ENCODE results near the gene FAM210B.

GRCh38 chr20:56378386-56378785 is 19.6 kb downstream of the FAM210B start:
- TF ChIP-seq POLR2A (IDR thresholded peaks at IDR 0.05) = no peak
- TF ChIP-seq CTCF (IDR thresholded peaks at IDR 0.05) = no peak
- TF ChIP-seq POLR2AphosphoS5 (IDR thresholded peaks at IDR 0.05) = no peak

All from stomach (tissue), 4 donors.